ENCODE data around the gene EDAR. TPM values are rescaled to one million over a fixed set of nuclear protein-coding genes. Genes with fewer than 3 reads are reported as not detected.

Gene EDAR
- total RNA-seq, 1 experiment from 2014 or later = 0.15 TPM

DNA sequence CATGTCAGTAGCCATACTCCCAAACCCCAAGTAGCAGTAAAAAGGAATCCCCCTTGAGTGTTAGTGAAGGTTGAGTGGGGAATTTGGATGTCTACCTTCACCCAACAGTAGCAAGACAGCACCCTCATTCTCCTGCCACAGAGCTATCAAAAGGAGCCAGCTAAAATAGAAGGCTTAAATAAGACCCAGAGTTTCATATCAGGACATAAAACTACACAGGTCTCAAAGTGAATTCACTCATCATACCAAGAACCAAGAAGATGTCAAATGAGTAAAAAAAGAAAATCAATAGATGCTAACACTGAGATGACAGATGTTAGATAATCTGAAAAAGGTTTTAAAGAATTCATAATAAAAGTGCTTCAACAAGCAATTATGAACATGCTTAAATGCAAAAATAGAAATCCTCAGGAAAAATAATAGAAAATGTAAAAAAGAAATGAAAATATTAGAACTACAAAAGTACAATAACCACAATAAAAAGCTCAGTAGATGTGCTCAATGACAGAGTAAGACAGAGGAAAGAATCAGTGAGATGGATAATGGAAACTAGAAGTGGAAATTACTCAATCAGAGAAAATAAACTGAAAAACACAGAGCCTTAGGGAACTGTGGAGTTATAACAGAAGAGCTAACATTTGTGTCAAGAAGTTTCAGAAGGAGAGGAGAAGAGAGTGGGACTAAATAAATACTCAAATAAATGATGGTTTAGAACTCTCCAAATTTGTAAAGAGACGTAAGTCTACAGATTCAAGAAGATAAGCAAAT lies 90.5 kb downstream of the EDAR start:
- Histone ChIP-seq H3K9me3 (ENCODE audit: control insufficient read depth in 1 of 2, insufficient read depth in 1 of 2, low read depth in 1 of 2, low read length in 2 of 2) (no peaks in the 10 kb centered on the region), H3K4me3 (replicated peaks in 1 of 2; ENCODE audit: low read depth in 1 of 2, low read length in 2 of 2) (no peak overlapping the region), H3K9me2 (ENCODE audit: insufficient read depth) (no peaks in the 10 kb centered on the region), H3K27me3 (ENCODE audit: insufficient read depth, low read length) (no peaks in the 10 kb centered on the region), H3K9ac (ENCODE audit: low read length) (no peak overlapping the region), H3K79me2 (ENCODE audit: insufficient read depth, low read length) (no peaks in the 10 kb centered on the region), H2AFZ (ENCODE audit: low read depth, low read length, poor library complexity, severe bottlenecking) (no peak overlapping the region), H3K4me1 (ENCODE audit: control insufficient read depth in 1 of 2, insufficient read depth in 2 of 2, low read length in 2 of 2) (no peaks in the 10 kb centered on the region), H3K36me3 (ENCODE audit: control insufficient read depth in 1 of 2, insufficient read depth in 2 of 2, low read length in 2 of 2) (no peaks in the 10 kb centered on the region), H4K20me1 (ENCODE audit: insufficient read depth) (no peaks in the 10 kb centered on the region), H3K27ac (ENCODE audit: low read depth, low read length) (no peak overlapping the region), H3K4me2 (ENCODE audit: low read length) (no peak overlapping the region)
- POLR2A ChIA-PET = no interaction called here
- ATAC-seq = no peak
- TF ChIP-seq CEBPB (IDR thresholded peaks at IDR 0.05; ENCODE audit: low read depth) (no peak), ZNF274 (IDR thresholded peaks at IDR 0.05; ENCODE audit: low read depth, low read length) (no peak), YY1 (IDR thresholded peaks at IDR 0.05; ENCODE audit: extremely low read depth, insufficient replicate concordance, low read depth, low read length) (no peak), SIN3A (IDR thresholded peaks at IDR 0.05; ENCODE audit: low read depth) (no peak), EZH2 (IDR thresholded peaks at IDR 0.05) (no peak), ZFX (IDR thresholded peaks at IDR 0.05) (no peak), SRF (IDR thresholded peaks at IDR 0.05; ENCODE audit: low read depth) (no peak), TCF7L2 (IDR thresholded peaks at IDR 0.05; ENCODE audit: borderline replicate concordance, extremely low read depth, insufficient read depth, insufficient read length) (no peak)
- BruUV-seq (replicated peaks) = no TSS peak
- no peak for DNase-seq (ENCODE audit: low read depth, low spot score)
- CTCF ChIA-PET = no interaction called here
- intact Hi-C loops (cut with micrococcal nuclease) = no loop called here
- RAD21 ChIA-PET (ENCODE audit: low non-redundant PET in 1 of 2, low total read pairs in 2 of 2, uncharacterized antibody in 2 of 2, unreplicated experiment in 2 of 2) = no interaction called here

- Histone ChIP-seq H3K4me1 (ENCODE audit: control insufficient read depth in 1 of 2, insufficient read depth in 2 of 2, low read length in 2 of 2) (no peaks in the 10 kb centered on the region), H3K79me2 (ENCODE audit: insufficient read depth, low read length) (no peaks in the 10 kb centered on the region), H3K4me3 (replicated peaks in 1 of 2; ENCODE audit: low read depth in 1 of 2, low read length in 2 of 2) (no peak overlapping the region), H3K27me3 (ENCODE audit: insufficient read depth, low read length) (no peaks in the 10 kb centered on the region), H2AFZ (ENCODE audit: low read depth, low read length, poor library complexity, severe bottlenecking) (no peak overlapping the region), H3K9ac (ENCODE audit: low read length) (no peak overlapping the region), H3K9me2 (ENCODE audit: insufficient read depth) (no peaks in the 10 kb centered on the region), H3K9me3 (ENCODE audit: control insufficient read depth in 1 of 2, insufficient read depth in 1 of 2, low read depth in 1 of 2, low read length in 2 of 2) (no peaks in the 10 kb centered on the region), H4K20me1 (ENCODE audit: insufficient read depth) (no peaks in the 10 kb centered on the region), H3K4me2 (ENCODE audit: low read length) (no peak overlapping the region), H3K36me3 (ENCODE audit: control insufficient read depth in 1 of 2, insufficient read depth in 2 of 2, low read length in 2 of 2) (no peaks in the 10 kb centered on the region), H3K27ac (ENCODE audit: low read depth, low read length) (no peak overlapping the region)
- ATAC-seq (no peak), DNase-seq (ENCODE audit: low read depth, low spot score) (no peak)
- intact Hi-C loops (cut with micrococcal nuclease) = no loop called here
- ChIA-PET POLR2A (no interaction called here), CTCF (no interaction called here), RAD21 (ENCODE audit: low non-redundant PET in 1 of 2, low total read pairs in 2 of 2, uncharacterized antibody in 2 of 2, unreplicated experiment in 2 of 2) (no interaction called here)
- TF ChIP-seq ZBTB33 (IDR thresholded peaks at IDR 0.05; ENCODE audit: extremely low read depth, insufficient replicate concordance, low read length) = no peak
- no peak for TF ChIP-seq RAD21 (IDR thresholded peaks at IDR 0.05; ENCODE audit: low read depth)
- BruUV-seq (replicated peaks) = no TSS peak
Observed at GRCh38 chr2:108896741-108897140, 92.3 kb downstream of the EDAR start.
